K562 (cell line): ENCODE results near the gene IL13RA1. TPM values are rescaled to one million over a fixed set of nuclear protein-coding genes. Genes with fewer than 3 reads are reported as not detected.

Experiments
- ATAC-seq: fragments of 200-7000 bp; cut with Tn5 transposase; 3 replicates; pipeline ENCODE4 v1.9.1; 2020; ENCODE audit warnings: moderate library complexity
- BruUV-seq: library from RNA; stranded (reverse); fragments of 400-500 nt; replicated peaks from 2 replicates; lab custom pipeline; 2021; lab: Mats Ljungman, UMichigan
- CTCF ChIA-PET: fragments of 300-600 bp; formaldehyde crosslinking; extraction: SDS; loops from one replicate; lab custom pipeline; 2021; ENCODE audit warnings: low intra/inter-chr PET ratio; lab: Yijun Ruan, JAX
- POLR2A ChIA-PET: fragments of 300-600, 350-650 bp; sonication (Branson Sonifier 250); formaldehyde crosslinking; extraction: SDS; loops from one replicate; lab custom pipeline; 2021; ENCODE audit warnings: antibody characterized with exemption, inconsistent platforms; lab: Yijun Ruan, JAX
- DNase-seq, 4 experiments: peaks; one replicate each; pipeline versions ENCODE4 v3.0.0 to v3.0.0-alpha.2; 2011 to 2018; ENCODE audit warnings: low spot score in 3 of 4, mixed read lengths in 3 of 4; ENCODE audit errors: extremely low read depth in 1 of 4
- FAIRE-seq: peaks from 2 replicates; lab custom pipeline; 2011; peaks lifted over from hg19 to GRCh38; lab: Jason Lieb, UNC
- H2AFZ ChIP-seq: 2 replicates; pipeline ENCODE4 v1.6.0; 2011; ENCODE audit warnings: low read depth, low read length, control low read depth, inconsistent platforms
- H3K27ac ChIP-seq: fragments of 200-600 bp; 3 replicates; pipeline ENCODE4 v1.8.0; 2011; ENCODE audit warnings: low read depth, mild to moderate bottlenecking, control low read depth, inconsistent platforms, low read length, moderate library complexity, mixed read lengths; ENCODE audit errors: extremely low read depth
- H3K27me3 ChIP-seq, 2 experiments: fragments of 300-600 bp in 1 of 2; 2 replicates in 1 of 2; 3 replicates in 1 of 2; pipeline versions ENCODE4 v1.6.0 to v1.8.0; 2011; ENCODE audit warnings: inconsistent platforms in 2 of 2, low read length in 2 of 2, mild to moderate bottlenecking in 1 of 2, mixed read lengths in 1 of 2, moderate library complexity in 1 of 2; ENCODE audit not compliant: control insufficient read depth in 2 of 2, insufficient read depth in 2 of 2
- H3K36me3 ChIP-seq: fragments of 300-600 bp; 3 replicates; pipeline ENCODE4 v1.8.0; 2011; ENCODE audit warnings: mild to moderate bottlenecking, low read length, inconsistent platforms; ENCODE audit not compliant: control insufficient read depth, insufficient read depth
- H3K4me1 ChIP-seq, 2 experiments: fragments of 200-600 bp in 1 of 2; replicated peaks in 1 of 2; 2 replicates in 1 of 2; 3 replicates in 1 of 2; pipeline versions ENCODE4 v1.5.1 to v1.8.0; 2011; ENCODE audit warnings: inconsistent platforms in 2 of 2, low read length in 2 of 2, mild to moderate bottlenecking in 1 of 2, mixed read lengths in 1 of 2, moderate library complexity in 1 of 2; ENCODE audit not compliant: control insufficient read depth in 2 of 2, insufficient read depth in 2 of 2
- H3K4me2 ChIP-seq: 2 replicates; pipeline ENCODE4 v1.6.1; 2011; ENCODE audit warnings: low read length, control low read depth, inconsistent platforms, mixed read lengths; ENCODE audit not compliant: insufficient read depth
- H3K4me3 ChIP-seq: fragments of 200-600 bp; sonication (generic), shearing (Covaris generic); 2 replicates; pipeline ENCODE4 v1.5.1; 2016; ENCODE audit warnings: control low read depth, inconsistent platforms
- H3K79me2 ChIP-seq: fragments of 200-600 bp; 3 replicates; pipeline ENCODE4 v1.8.0; 2011; ENCODE audit warnings: low read length, inconsistent platforms; ENCODE audit not compliant: control insufficient read depth, insufficient read depth
- H3K9ac ChIP-seq, 2 experiments: 2 replicates each; pipeline versions ENCODE4 v1.6.0 to v1.6.1; 2011; ENCODE audit warnings: low read depth in 2 of 2, low read length in 2 of 2, control low read depth in 1 of 2, inconsistent platforms in 1 of 2, mild to moderate bottlenecking in 1 of 2, mixed read lengths in 1 of 2; ENCODE audit not compliant: insufficient read depth in 1 of 2
- H3K9me1 ChIP-seq: one replicate; pipeline ENCODE4 v1.6.0; 2011; ENCODE audit warnings: inconsistent platforms, mild to moderate bottlenecking, low read length, moderate library complexity; ENCODE audit not compliant: control insufficient read depth, insufficient read depth
- H3K9me3 ChIP-seq: replicated peaks from 2 replicates; pipeline ENCODE4 v1.5.1; 2011; ENCODE audit warnings: low read depth, low read length, inconsistent platforms; ENCODE audit not compliant: control insufficient read depth, insufficient read depth
- H4K20me1 ChIP-seq: replicated peaks from 2 replicates; pipeline ENCODE4 v1.6.1; 2011; ENCODE audit warnings: low read length, inconsistent platforms, mixed read lengths; ENCODE audit not compliant: control insufficient read depth, insufficient read depth
- CHD2 ChIP-seq: IDR thresholded peaks from 2 replicates; pipeline ENCODE4 v1.6.1; 2011; ENCODE audit warnings: low read depth, low read length
- HMG20B ChIP-seq: fragments of 250-450 bp; sonication (Bioruptor Pico); IDR thresholded peaks from 2 replicates; pipeline ENCODE4 v1.5.0; 2021; ENCODE audit warnings: mild to moderate bottlenecking
- MTA1 ChIP-seq: fragments of 450-650 bp; IDR thresholded peaks from 2 replicates; pipeline ENCODE4 v1.6.1; 2017; ENCODE audit warnings: borderline replicate concordance
- NKRF ChIP-seq: fragments of 450-650 bp; IDR thresholded peaks from 2 replicates; pipeline ENCODE4 v1.6.1; 2016; ENCODE audit warnings: borderline replicate concordance
- REST ChIP-seq, 2 experiments: fragments of 450-650 bp; formaldehyde crosslinking in 1 of 2; IDR thresholded peaks; 2 replicates each; pipeline versions ENCODE4 v1.4.0 to v1.6.1; 2014 to 2020; ENCODE audit warnings: mild to moderate bottlenecking in 2 of 2, borderline replicate concordance in 1 of 2, low read depth in 1 of 2
- ZNF140 ChIP-seq: fragments of 250-450 bp; sonication (Bioruptor Pico); IDR thresholded peaks from 2 replicates; pipeline ENCODE4 v1.8.0; 2021; ENCODE audit warnings: moderate library complexity, mild to moderate bottlenecking, inconsistent platforms
- WGBS: fragments of 100-300 bp; shearing (Covaris generic); methylation state at CpG from one replicate; pipeline ENCODE4 v1.1.6; 2016; ENCODE audit warnings: low coverage, mixed read lengths; ENCODE audit not compliant: insufficient coverage; ENCODE audit errors: missing lambda C conversion rate; 5-methylcytosine and 5-hydroxymethylcytosine counted together
- in situ Hi-C: fragments of 300-500 bp; cut with MboI; formaldehyde crosslinking; loops from 4 replicates; pipeline ENCODE4 v1.15.0; 2018; ENCODE audit warnings: inconsistent platforms, mixed read lengths
- intact Hi-C: fragments of 100-400 bp; cut with micrococcal nuclease; formaldehyde crosslinking; loops from 2 replicates; pipeline ENCODE4 v1.14.2; 2022
- polyA plus RNA-seq, 8 experiments: library from polyadenylated mRNA; depleted of rRNA in 4 of 8; stranded (reverse) in 5 of 8; unstranded in 3 of 8; fragments of >200 nt; fragmentation: Nextera tagmentation in 2 of 8; fragmentation: Illumina TruSeq in 1 of 8; extraction: Ambion mirVana in 2 of 8; extraction: Trizol in 1 of 8; gene quantifications; 2 replicates each; pipeline versions ENCODE4 v1.2.1 to v1.2.3, GENCODE V29; 2011 to 2014; ENCODE audit warnings: inconsistent platforms in 1 of 8, missing spikeins in 1 of 8
- total RNA-seq, 7 experiments: library from RNA; depleted of rRNA in 6 of 7; stranded (reverse); fragments of >200 nt in 6 of 7; fragmentation: Illumina TruSeq in 2 of 7; extraction: Trizol in 2 of 7; gene quantifications; 2 replicates each; pipeline versions ENCODE4 v1.2.1 to v1.2.3, GENCODE V29; 2011 to 2021; ENCODE audit warnings: low replicate concordance in 1 of 7
- TF ChIP-seq, protein P1 (sequence below): fragments of 250-450 bp; sonication (Bioruptor Pico); IDR thresholded peaks from 2 replicates; pipeline ENCODE4 v1.4.0; 2020; ENCODE audit warnings: mild to moderate bottlenecking, moderate library complexity

The IL13RA1 gene
- total and polyA plus RNA-seq, 9 of the 15 experiments (the other 6 are each of a cell fraction or from before 2014, with no cell fraction given) = 2.9 to 22.9 (median 12.2) TPM

GRCh38 chrX:118807151-118808017 is 80.0 kb downstream of the IL13RA1 start:
- ChIA-PET POLR2A (no interaction called here), CTCF (interaction anchor here (0.7 to 2.0 kb wide), 5 partner anchors 164 to 259 kb away, joined by 3 to 18 read pairs (median 4); no protein-coding TSS in a partner anchor)
- H3K4me1 ChIP-seq = no peaks in the 10 kb centered on the region; a peak in 1 of 5 replicates
- no peak overlapping the region for H3K9ac ChIP-seq
- H3K4me2 ChIP-seq = no peak overlapping the region
- no peak overlapping the region for H3K27ac ChIP-seq
- no peak overlapping the region for H2AFZ ChIP-seq
- intact Hi-C loops (loop anchor here (1.0 kb wide), 4 partner anchors 45 to 348 kb away; no protein-coding TSS in a partner anchor), in situ Hi-C loops (loop anchor here (10.0 kb wide), 1 partner anchor 343 kb away; no protein-coding TSS in a partner anchor)
- no peaks in the 10 kb centered on the region for H3K36me3 ChIP-seq
- no peaks in the 10 kb centered on the region for H3K27me3 ChIP-seq
- no peaks in the 10 kb centered on the region for H3K9me3 ChIP-seq
- no peaks in the 10 kb centered on the region for H3K9me1 ChIP-seq
- no peaks in the 10 kb centered on the region for H3K79me2 ChIP-seq
- H4K20me1 ChIP-seq = no peaks in the 10 kb centered on the region
- no TSS peak for BruUV-seq
- 5% methylated on average over 4 of the region's 4 CpGs for WGBS
- DNase-seq = peak; percentile 24 to 60 (median 34)
- FAIRE-seq = peak; percentile 72
- peak; percentile 81 for ATAC-seq
- no peak overlapping the region for H3K4me3 ChIP-seq
- TF ChIP-seq REST (IDR thresholded peaks at IDR 0.05; ENCODE audit: borderline replicate concordance) = peak; percentile 80; the same call in 1 of the 2 replicates
- TF ChIP-seq REST (CRISPR knock-in tag; IDR thresholded peaks at IDR 0.05; ENCODE audit: low read depth) = no peak
- no peak for TF ChIP-seq ZNF140 (CRISPR knock-in tag)
- no peak for TF ChIP-seq NKRF
- no peak for TF ChIP-seq HMG20B (CRISPR knock-in tag)
- TF ChIP-seq, protein P1, sequence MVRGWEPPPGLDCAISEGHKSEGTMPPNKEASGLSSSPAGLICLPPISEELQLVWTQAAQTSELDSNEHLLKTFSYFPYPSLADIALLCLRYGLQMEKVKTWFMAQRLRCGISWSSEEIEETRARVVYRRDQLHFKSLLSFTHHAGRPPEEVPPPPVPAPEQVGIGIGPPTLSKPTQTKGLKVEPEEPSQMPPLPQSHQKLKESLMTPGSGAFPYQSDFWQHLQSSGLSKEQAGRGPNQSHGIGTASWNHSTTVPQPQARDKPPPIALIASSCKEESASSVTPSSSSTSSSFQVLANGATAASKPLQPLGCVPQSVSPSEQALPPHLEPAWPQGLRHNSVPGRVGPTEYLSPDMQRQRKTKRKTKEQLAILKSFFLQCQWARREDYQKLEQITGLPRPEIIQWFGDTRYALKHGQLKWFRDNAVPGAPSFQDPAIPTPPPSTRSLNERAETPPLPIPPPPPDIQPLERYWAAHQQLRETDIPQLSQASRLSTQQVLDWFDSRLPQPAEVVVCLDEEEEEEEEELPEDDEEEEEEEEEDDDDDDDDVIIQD (CRISPR knock-in tag) = no peak
- TF ChIP-seq MTA1 = no peak
- no peak for TF ChIP-seq CHD2
